ENCODE data around the gene SLC9B2.

SLC9B2 gene

GRCh38 chr4:103076747-103077347 lies at the start of gene SLC9B2:
TSS of gene SLC9B2 (minus strand) at chr4:103076761. CDS start at chr4:103067550, 9,211 bp downstream.
- DNase-seq (ENCODE audit: low read depth) = no peak

GRCh38 chr4:103126126-103126525 lies 49.6 kb upstream of the SLC9B2 start:
- no peak for DNase-seq (ENCODE audit: low read depth)

GRCh38 chr4:103123114-103123513 lies 46.6 kb upstream of the SLC9B2 start:
- no peak for DNase-seq (ENCODE audit: low read depth)

GRCh38 chr4:103118166-103118565 lies 41.6 kb upstream of the SLC9B2 start:
- no peak for DNase-seq (ENCODE audit: low read depth)

GRCh38 chr4:103111598-103111997 lies 35.0 kb upstream of the SLC9B2 start:
- no peak for DNase-seq (ENCODE audit: low read depth)

GRCh38 chr4:103108542-103108941 lies 32.0 kb upstream of the SLC9B2 start:
- DNase-seq (ENCODE audit: low read depth) = no peak

- DNase-seq (ENCODE audit: low read depth) = no peak
These were observed 29.2 kb upstream of the SLC9B2 start for GRCh38 chr4:103105558-103106356.

- no peak for DNase-seq (ENCODE audit: low read depth)
These were observed 28.3 kb upstream of the SLC9B2 start for GRCh38 chr4:103104886-103105285.

- DNase-seq (ENCODE audit: low read depth) = no peak
These were observed 24.1 kb upstream of the SLC9B2 start for GRCh38 chr4:103100691-103101090.

- peak; percentile 93 for DNase-seq (ENCODE audit: low read depth)
These were observed 23.3 kb upstream of the SLC9B2 start, which contains the start of gene BDH2 for GRCh38 chr4:103099691-103100392. TSS of gene BDH2 (minus strand) at chr4:103099834. CDS start at chr4:103096254, 3,580 bp downstream.

- DNase-seq (ENCODE audit: low read depth) = no peak
These were observed 22.3 kb upstream of the SLC9B2 start for GRCh38 chr4:103098756-103099440.

GRCh38 chr4:103098341-103098740 lies 21.8 kb upstream of the SLC9B2 start:
- DNase-seq (ENCODE audit: low read depth) = no peak

- DNase-seq (ENCODE audit: low read depth) = no peak
These were observed 20.6 kb upstream of the SLC9B2 start for GRCh38 chr4:103097112-103097511.

GRCh38 chr4:103095080-103095479 lies 18.5 kb upstream of the SLC9B2 start:
- no peak for DNase-seq (ENCODE audit: low read depth)

GRCh38 chr4:103092245-103092644 lies 15.7 kb upstream of the SLC9B2 start:
- DNase-seq (ENCODE audit: low read depth) = no peak

- peak; percentile 51 for DNase-seq (ENCODE audit: low read depth)
These were observed 15.2 kb upstream of the SLC9B2 start for GRCh38 chr4:103091601-103092223.

GRCh38 chr4:103089481-103089880 lies 12.9 kb upstream of the SLC9B2 start:
- no peak for DNase-seq (ENCODE audit: low read depth)

- DNase-seq (ENCODE audit: low read depth) = no peak
These were observed 10.0 kb upstream of the SLC9B2 start for GRCh38 chr4:103086551-103086950.

- no peak for DNase-seq (ENCODE audit: low read depth)
These were observed 9.1 kb upstream of the SLC9B2 start for GRCh38 chr4:103085555-103086196.

GRCh38 chr4:103079621-103080020 lies 3.1 kb upstream of the SLC9B2 start:
- no peak for DNase-seq (ENCODE audit: low read depth)
